Measurements from ENCODE around the gene EIF4EBP3. TPM values are rescaled to one million over a fixed set of nuclear protein-coding genes. Genes with fewer than 3 reads are reported as not detected.

The EIF4EBP3 gene
- total RNA-seq, 4 donors from 2014 or later, result 7.8 to 25.3 (median 9.2) TPM

GRCh38 chr5:140509898-140510297 lies 37.6 kb upstream of the EIF4EBP3 start:
- WGBS, result 74% methylated on average over 4 of the region's 4 CpGs
- Histone ChIP-seq H3K36me3 (peaks cover 64 to 99% (median 89%) of the 10 kb centered on the region in 4 donors), H3K27me3 (no peaks in the 10 kb centered on the region)

GRCh38 chr5:140513124-140513523 lies 34.3 kb upstream of the EIF4EBP3 start:
- intact Hi-C loops (cut with DNase I), result no loop called here
- no peaks in the 10 kb centered on the region for H3K9me3 ChIP-seq
- H3K4me1 ChIP-seq, result no peaks in the 10 kb centered on the region
- H3K27ac ChIP-seq (replicated peaks in 1 of 4), result no peak overlapping the region
- no peak overlapping the region for H3K4me3 ChIP-seq
- no peaks in the 10 kb centered on the region for H3K27me3 ChIP-seq
- no peak for DNase-seq (ENCODE audit: extremely low spot score)
- 91% methylated on average over 2 of the region's 2 CpGs for WGBS
- H3K36me3 ChIP-seq, result peaks cover 45 to 77% (median 68%) of the 10 kb centered on the region in 4 donors
- TF ChIP-seq EP300 (IDR thresholded peaks at IDR 0.05) (no peak), POLR2AphosphoS5 (IDR thresholded peaks at IDR 0.05) (no peak), POLR2A (IDR thresholded peaks at IDR 0.05; ENCODE audit: low read depth) (no peak)
- TF ChIP-seq, protein P1, sequence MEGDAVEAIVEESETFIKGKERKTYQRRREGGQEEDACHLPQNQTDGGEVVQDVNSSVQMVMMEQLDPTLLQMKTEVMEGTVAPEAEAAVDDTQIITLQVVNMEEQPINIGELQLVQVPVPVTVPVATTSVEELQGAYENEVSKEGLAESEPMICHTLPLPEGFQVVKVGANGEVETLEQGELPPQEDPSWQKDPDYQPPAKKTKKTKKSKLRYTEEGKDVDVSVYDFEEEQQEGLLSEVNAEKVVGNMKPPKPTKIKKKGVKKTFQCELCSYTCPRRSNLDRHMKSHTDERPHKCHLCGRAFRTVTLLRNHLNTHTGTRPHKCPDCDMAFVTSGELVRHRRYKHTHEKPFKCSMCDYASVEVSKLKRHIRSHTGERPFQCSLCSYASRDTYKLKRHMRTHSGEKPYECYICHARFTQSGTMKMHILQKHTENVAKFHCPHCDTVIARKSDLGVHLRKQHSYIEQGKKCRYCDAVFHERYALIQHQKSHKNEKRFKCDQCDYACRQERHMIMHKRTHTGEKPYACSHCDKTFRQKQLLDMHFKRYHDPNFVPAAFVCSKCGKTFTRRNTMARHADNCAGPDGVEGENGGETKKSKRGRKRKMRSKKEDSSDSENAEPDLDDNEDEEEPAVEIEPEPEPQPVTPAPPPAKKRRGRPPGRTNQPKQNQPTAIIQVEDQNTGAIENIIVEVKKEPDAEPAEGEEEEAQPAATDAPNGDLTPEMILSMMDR (IDR thresholded peaks at IDR 0.05), result no peak

More at GRCh38 chr5:140509898-140510297, 37.6 kb upstream of the EIF4EBP3 start:
- H3K9me3 ChIP-seq, result no peaks in the 10 kb centered on the region
- no peak overlapping the region for H3K27ac ChIP-seq (replicated peaks in 1 of 4)
- intact Hi-C loops (cut with DNase I), result no loop called here
- H3K4me1 ChIP-seq, result no peaks in the 10 kb centered on the region
- no peak for DNase-seq (ENCODE audit: extremely low spot score)
- TF ChIP-seq POLR2AphosphoS5 (IDR thresholded peaks at IDR 0.05), result no peak
- no peak for TF ChIP-seq EP300 (IDR thresholded peaks at IDR 0.05)
- no peak for TF ChIP-seq POLR2A (IDR thresholded peaks at IDR 0.05; ENCODE audit: low read depth)
- TF ChIP-seq, protein P1 (IDR thresholded peaks at IDR 0.05), result no peak
- no peak overlapping the region for H3K4me3 ChIP-seq

DNA sequence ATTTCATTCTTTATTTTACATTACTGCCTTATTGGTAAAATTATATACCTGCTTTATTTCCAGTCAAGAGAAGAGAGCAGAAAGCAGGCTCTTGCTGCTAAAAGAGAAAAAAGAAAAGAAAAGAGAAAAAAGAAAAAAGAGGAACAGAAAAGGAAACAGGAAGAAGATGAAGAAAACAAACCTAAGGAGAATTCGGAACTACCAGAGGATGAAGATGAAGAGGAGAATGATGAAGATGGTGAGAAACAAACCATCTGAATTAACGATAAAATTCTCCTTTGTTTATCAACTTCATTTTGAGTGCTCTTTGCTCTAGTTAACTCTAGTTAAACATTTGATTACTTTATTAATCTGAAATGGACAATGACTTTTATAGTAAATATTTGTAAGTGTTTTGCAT lies 23.5 kb upstream of the EIF4EBP3 start:
- Histone ChIP-seq H3K4me3 (no peak overlapping the region), H3K4me1 (no peaks in the 10 kb centered on the region), H3K9me3 (no peaks in the 10 kb centered on the region), H3K36me3 (peaks cover 37 to 65% (median 54%) of the 10 kb centered on the region in 4 donors), H3K27me3 (no peaks in the 10 kb centered on the region), H3K27ac (replicated peaks in 1 of 4) (no peak overlapping the region)
- TF ChIP-seq POLR2AphosphoS5 (IDR thresholded peaks at IDR 0.05) (no peak), EP300 (IDR thresholded peaks at IDR 0.05) (no peak), POLR2A (IDR thresholded peaks at IDR 0.05; ENCODE audit: low read depth) (no peak)
- TF ChIP-seq, protein P1 (IDR thresholded peaks at IDR 0.05), result no peak
- intact Hi-C loops (cut with DNase I), result no loop called here
- WGBS, result 76% methylated on average over 2 of the region's 2 CpGs
- no peak for DNase-seq (ENCODE audit: extremely low spot score)

- TF ChIP-seq POLR2A (IDR thresholded peaks at IDR 0.05; ENCODE audit: low read depth) (no peak), POLR2AphosphoS5 (IDR thresholded peaks at IDR 0.05) (no peak), EP300 (IDR thresholded peaks at IDR 0.05) (no peak)
- TF ChIP-seq, protein P1 (IDR thresholded peaks at IDR 0.05), result no peak
- Histone ChIP-seq H3K4me3 (no peak overlapping the region), H3K36me3 (peaks cover 57 to 99% (median 90%) of the 10 kb centered on the region in 4 donors), H3K27ac (replicated peaks in 1 of 4) (no peak overlapping the region), H3K4me1 (no peaks in the 10 kb centered on the region), H3K9me3 (no peaks in the 10 kb centered on the region), H3K27me3 (no peaks in the 10 kb centered on the region)
- intact Hi-C loops (cut with DNase I), result no loop called here
- DNase-seq (ENCODE audit: extremely low spot score), result no peak
- 90% methylated on average over 1 of the region's 1 CpG for WGBS
Observed at GRCh38 chr5:140540227-140540626, 7.2 kb upstream of the EIF4EBP3 start.

DNA sequence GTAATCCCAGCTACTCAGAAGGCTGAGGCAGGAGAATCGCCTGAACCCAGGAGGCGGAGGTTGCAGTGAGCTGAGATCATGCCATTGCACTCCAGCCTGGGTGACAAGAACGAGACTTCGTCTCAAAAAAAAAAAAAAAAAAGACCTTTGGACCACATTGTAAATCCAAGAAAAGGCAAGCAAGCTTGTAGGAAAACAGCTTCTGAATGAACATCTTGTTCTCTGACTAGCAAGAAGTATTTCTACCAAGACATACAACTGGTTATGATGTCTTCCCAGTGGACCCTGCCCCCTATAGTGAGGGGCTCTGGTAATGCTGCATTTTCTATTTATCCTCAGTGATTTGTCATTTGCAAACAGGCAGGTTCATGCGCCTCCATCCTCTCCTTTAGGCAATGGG lies 4.5 kb upstream of the EIF4EBP3 start:
- WGBS, result 93% methylated on average over 5 of the region's 5 CpGs
- H3K27me3 ChIP-seq, result no peaks in the 10 kb centered on the region
- no peaks in the 10 kb centered on the region for H3K9me3 ChIP-seq
- peaks cover 16 to 18% (median 17%) of the 10 kb centered on the region in 4 donors for H3K4me1 ChIP-seq
- peaks cover 42 to 74% (median 71%) of the 10 kb centered on the region in 4 donors for H3K36me3 ChIP-seq
- intact Hi-C loops (cut with DNase I), result no loop called here
- DNase-seq (ENCODE audit: extremely low spot score), result peak; percentile 19
- TF ChIP-seq, protein P1 (IDR thresholded peaks at IDR 0.05), result no peak
- TF ChIP-seq POLR2AphosphoS5 (IDR thresholded peaks at IDR 0.05) (no peak), POLR2A (IDR thresholded peaks at IDR 0.05; ENCODE audit: low read depth) (no peak), EP300 (IDR thresholded peaks at IDR 0.05) (no peak)
- no peak overlapping the region for H3K4me3 ChIP-seq
- no peak overlapping the region for H3K27ac ChIP-seq (replicated peaks in 1 of 4)
